Measurements from ENCODE around the gene HIVEP3.

DNA sequence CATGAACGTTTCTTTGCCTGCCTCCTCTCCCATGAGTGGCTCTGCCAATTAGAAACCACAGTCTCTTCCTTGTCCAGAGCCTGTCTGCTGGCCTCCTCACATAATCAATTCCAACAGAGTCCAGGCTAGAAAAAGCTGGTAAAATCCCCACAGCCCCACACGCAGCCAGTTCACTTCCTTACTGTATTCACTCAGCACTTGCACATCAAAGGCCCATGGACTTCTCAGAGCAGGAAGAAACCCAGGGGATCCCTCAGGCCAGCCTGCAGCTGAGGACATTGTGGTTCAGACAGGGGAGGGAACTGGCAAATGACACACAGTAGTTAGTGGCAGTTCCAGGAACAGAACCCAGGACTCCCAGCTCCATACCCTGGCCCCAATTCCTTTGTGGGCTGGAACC lies 262.7 kb downstream of the HIVEP3 start:
- no peak for TF ChIP-seq POLR2A (IDR thresholded peaks at IDR 0.05; ENCODE audit: low read length)
- no peak for TF ChIP-seq GATA1 (IDR thresholded peaks at IDR 0.05; ENCODE audit: low read depth, low read length)

Measured in erythroblast (primary cell).